Liver (tissue), 3 donors: ENCODE data around the gene TMEM39B.

Experiments used
- CTCF ChIP-seq: fragments of 150-350 bp; IDR thresholded peaks from 2 replicates; pipeline ENCODE4 v1.5.1; 2017; ENCODE audit warnings: improper control_type of control experiment, low read depth, low read length; ENCODE audit not compliant: missing input control
- HNF4A ChIP-seq, 2 donors: conservative IDR thresholded peaks; 2 replicates each; pipeline ENCODE4 v1.6.1; 2016; ENCODE audit warnings: antibody characterized with exemption in 2 of 2, mild to moderate bottlenecking in 2 of 2
- MAX ChIP-seq: IDR thresholded peaks from 2 replicates; pipeline ENCODE4 v1.6.1; 2016; ENCODE audit warnings: antibody characterized with exemption
- TAF1 ChIP-seq: conservative IDR thresholded peaks from 2 replicates; pipeline ENCODE4 v1.6.1; 2016; ENCODE audit warnings: antibody characterized with exemption, mild to moderate bottlenecking
- donor health status: healthy.
- donor health status: healthy.

GRCh38 chr1:32128479-32128878 is 55.7 kb downstream of the TMEM39B start:
- TF ChIP-seq MAX (no peak), HNF4A (conservative IDR thresholded peaks at IDR 0.05) (no peak), TAF1 (no peak), CTCF (no peak)
